ENCODE data around the gene LCA5. TPM values are rescaled to one million over a fixed set of nuclear protein-coding genes. Genes with fewer than 3 reads are reported as not detected.

Gene LCA5
- total RNA-seq, 1 experiment from 2014 or later: 2.3 TPM

- Histone ChIP-seq H3K27me3 (ENCODE audit: insufficient read depth, low read length) (no peaks in the 10 kb centered on the region), H3K18ac (ENCODE audit: insufficient read length, low read depth, low read length) (no peak overlapping the region), H2BK120ac (ENCODE audit: low read depth, low read length, poor library complexity, severe bottlenecking) (no peak overlapping the region), H3K56ac (ENCODE audit: insufficient read length, low read depth, low read length) (no peak overlapping the region), H3K4me2 (ENCODE audit: insufficient read depth, insufficient read length, low read length) (no peak overlapping the region), H3K9me3 (ENCODE audit: control insufficient read depth, low read depth, low read length) (no peaks in the 10 kb centered on the region), H2AK5ac (ENCODE audit: insufficient read length, low read length) (no peak overlapping the region), H3T11ph (ENCODE audit: low read length) (no peak overlapping the region), H3K9ac (ENCODE audit: extremely low read depth, insufficient read length, low read length) (no peak overlapping the region), H4K8ac (replicated peaks; ENCODE audit: insufficient read length, low read depth, low read length) (no peak overlapping the region), H2AFZ (ENCODE audit: low read length) (no peak overlapping the region), H4K5ac (ENCODE audit: insufficient read length, low read depth, low read length) (no peak overlapping the region), H2BK15ac (ENCODE audit: low read depth, low read length) (no peak overlapping the region), H2BK20ac (ENCODE audit: low read depth, low read length, poor library complexity, severe bottlenecking) (no peak overlapping the region), H3K23ac (ENCODE audit: insufficient read length, low read depth, low read length) (no peak overlapping the region), H3K14ac (ENCODE audit: insufficient read depth, low read length) (no peak overlapping the region), H3K27ac (ENCODE audit: insufficient read length, low read depth, low read length) (no peak overlapping the region), H3K79me1 (ENCODE audit: insufficient read depth, low read depth, low read length, poor library complexity, severe bottlenecking) (no peaks in the 10 kb centered on the region), H2BK12ac (ENCODE audit: insufficient read length, low read depth, low read length) (no peak overlapping the region), H2BK5ac (ENCODE audit: insufficient read length, low read length) (no peak overlapping the region), H3K79me2 (ENCODE audit: insufficient read depth, low read length) (no peaks in the 10 kb centered on the region), H3K23me2 (ENCODE audit: insufficient read length, low read depth, low read length, poor library complexity, severe bottlenecking) (no peaks in the 10 kb centered on the region), H3K4me1 (ENCODE audit: insufficient read depth, low read length) (peaks cover 5% of the 10 kb centered on the region; the same call in 1 of the 2 replicates), H4K91ac (ENCODE audit: insufficient read length, low read depth, low read length) (no peak overlapping the region), H4K20me1 (ENCODE audit: control insufficient read depth, insufficient read depth, insufficient read length) (no peaks in the 10 kb centered on the region), H3K4ac (ENCODE audit: low read depth, low read length) (no peak overlapping the region)
- Mint-ChIP-seq H3K4me3 (no peak overlapping the region), H3K4me1 (peaks cover 44 to 48% of the 10 kb centered on the region in 2 experiments), H3K27ac (peak overlapping the region; percentile 6 to 20 (median 8); a peak in 3 of 7 replicates), H3K36me3 (ENCODE audit: insufficient read depth in 1 of 3, low read depth in 3 of 3) (peaks cover 2 to 8% (median 4%) of the 10 kb centered on the region in 3 experiments; a peak in 4 of 7 replicates), H3K27me3 (ENCODE audit: low read depth) (no peaks in the 10 kb centered on the region), H3K9me3 (peaks cover 6 to 8% of the 10 kb centered on the region in 2 experiments; a peak in 3 of 5 replicates)
- no CpG with 5 or more reads among the region's 1 CpG for WGBS (ENCODE audit: extremely low coverage, insufficient read length, low lambda C conversion rate)
- DNase-seq: peak; percentile 39
- TF ChIP-seq, protein P1, sequence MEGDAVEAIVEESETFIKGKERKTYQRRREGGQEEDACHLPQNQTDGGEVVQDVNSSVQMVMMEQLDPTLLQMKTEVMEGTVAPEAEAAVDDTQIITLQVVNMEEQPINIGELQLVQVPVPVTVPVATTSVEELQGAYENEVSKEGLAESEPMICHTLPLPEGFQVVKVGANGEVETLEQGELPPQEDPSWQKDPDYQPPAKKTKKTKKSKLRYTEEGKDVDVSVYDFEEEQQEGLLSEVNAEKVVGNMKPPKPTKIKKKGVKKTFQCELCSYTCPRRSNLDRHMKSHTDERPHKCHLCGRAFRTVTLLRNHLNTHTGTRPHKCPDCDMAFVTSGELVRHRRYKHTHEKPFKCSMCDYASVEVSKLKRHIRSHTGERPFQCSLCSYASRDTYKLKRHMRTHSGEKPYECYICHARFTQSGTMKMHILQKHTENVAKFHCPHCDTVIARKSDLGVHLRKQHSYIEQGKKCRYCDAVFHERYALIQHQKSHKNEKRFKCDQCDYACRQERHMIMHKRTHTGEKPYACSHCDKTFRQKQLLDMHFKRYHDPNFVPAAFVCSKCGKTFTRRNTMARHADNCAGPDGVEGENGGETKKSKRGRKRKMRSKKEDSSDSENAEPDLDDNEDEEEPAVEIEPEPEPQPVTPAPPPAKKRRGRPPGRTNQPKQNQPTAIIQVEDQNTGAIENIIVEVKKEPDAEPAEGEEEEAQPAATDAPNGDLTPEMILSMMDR (conservative IDR thresholded peaks at IDR 0.05): no peak
Measured at GRCh38 chr6:79574630-79575225, 37.5 kb upstream of the LCA5 start.
